GM12878 (cell line): ENCODE data around the gene GLIPR2. TPM values are rescaled to one million over a fixed set of nuclear protein-coding genes. Genes with fewer than 3 reads are reported as not detected.

Experiments
- ATAC-seq: fragments of 200-7000 bp; cut with Tn5 transposase; 3 replicates; pipeline ENCODE4 v1.9.1; 2020; ENCODE audit warnings: mild to moderate bottlenecking, moderate library complexity
- BruUV-seq: library from RNA; stranded (reverse); fragments of 400-500 nt; replicated peaks from 2 replicates; lab custom pipeline; 2021; lab: Mats Ljungman, UMichigan
- CTCF ChIA-PET: fragments of 300-600 bp; sonication (Branson Sonifier 250); formaldehyde crosslinking; extraction: SDS; loops from one replicate; lab custom pipeline; 2021; ENCODE audit warnings: inconsistent platforms; lab: Yijun Ruan, JAX
- POLR2A ChIA-PET: fragments of 350-600 bp; formaldehyde crosslinking; extraction: SDS; loops from one replicate; lab custom pipeline; 2021; ENCODE audit warnings: inconsistent platforms; lab: Charles Lee
- RAD21 ChIA-PET: fragments of 300-600 bp; sonication (Branson Sonifier 250); formaldehyde crosslinking; loops from one replicate; lab custom pipeline; 2023; ENCODE audit warnings: antibody characterized with exemption; ENCODE audit not compliant: unreplicated experiment; lab: Charles Lee
- SMC1A ChIA-PET: fragments of 300-600 bp; sonication (Branson Sonifier 250); formaldehyde crosslinking; loops from one replicate; lab custom pipeline; 2023; ENCODE audit not compliant: unreplicated experiment, uncharacterized antibody; lab: Charles Lee
- DNase-seq: peaks from one replicate; pipeline ENCODE4 v3.0.0-alpha.2; 2011; ENCODE audit warnings: low read depth, low spot score
- FAIRE-seq: peaks from 3 replicates; lab custom pipeline; 2011; peaks lifted over from hg19 to GRCh38; lab: Jason Lieb, UNC
- H2AFZ ChIP-seq: 2 replicates; pipeline ENCODE4 v1.6.0; 2011; ENCODE audit warnings: low read depth, low read length, control low read depth; ENCODE audit not compliant: control insufficient read depth
- H3K27ac ChIP-seq: 2 replicates; pipeline ENCODE4 v1.5.1; 2011; ENCODE audit warnings: control low read depth; ENCODE audit not compliant: control insufficient read depth, insufficient read depth
- H3K27me3 ChIP-seq, 2 experiments: replicated peaks in 1 of 2; 2 replicates each; pipeline versions ENCODE4 v1.6.0 to v1.6.1; 2011; ENCODE audit warnings: low read length in 1 of 2; ENCODE audit not compliant: control insufficient read depth in 2 of 2, insufficient read depth in 2 of 2
- H3K36me3 ChIP-seq, 2 experiments: 2 replicates each; pipeline ENCODE4 v1.5.1; 2011; ENCODE audit warnings: low read length in 1 of 2; ENCODE audit not compliant: control insufficient read depth in 2 of 2, insufficient read depth in 2 of 2
- H3K4me1 ChIP-seq: 2 replicates; pipeline ENCODE4 v1.6.1; 2011; ENCODE audit warnings: mild to moderate bottlenecking, low read length, moderate library complexity, mixed read lengths; ENCODE audit not compliant: control insufficient read depth, insufficient read depth
- H3K4me2 ChIP-seq: 2 replicates; pipeline ENCODE4 v1.6.0; 2011; ENCODE audit warnings: control low read depth; ENCODE audit not compliant: control insufficient read depth, insufficient read depth
- H3K4me3 ChIP-seq: fragments of 200-600 bp; sonication (generic); 2 replicates; pipeline ENCODE4 v1.5.1; 2016
- H3K79me2 ChIP-seq: 2 replicates; pipeline ENCODE4 v1.6.0; 2011; ENCODE audit warnings: low read length; ENCODE audit not compliant: control insufficient read depth, insufficient read depth
- H3K9ac ChIP-seq: 2 replicates; pipeline ENCODE4 v1.8.0; 2011; ENCODE audit warnings: low read length, control low read depth, mixed read lengths; ENCODE audit not compliant: control insufficient read depth, insufficient read depth
- H3K9me3 ChIP-seq: replicated peaks from 3 replicates; pipeline ENCODE4 v1.5.1; 2011; ENCODE audit warnings: mild to moderate bottlenecking, low read length; ENCODE audit not compliant: control insufficient read depth, insufficient read depth
- H4K20me1 ChIP-seq: 2 replicates; pipeline ENCODE4 v1.6.0; 2011; ENCODE audit not compliant: control insufficient read depth, insufficient read depth
- BMI1 ChIP-seq: fragments of 450-650 bp; IDR thresholded peaks from 2 replicates; pipeline ENCODE4 v1.6.1; 2016; ENCODE audit warnings: mild to moderate bottlenecking, moderate library complexity, borderline replicate concordance
- CHD2 ChIP-seq: IDR thresholded peaks from 2 replicates; pipeline ENCODE4 v1.6.1; 2011; ENCODE audit warnings: low read depth, low read length, improper control_type of control experiment, borderline replicate concordance
- NR2F1 ChIP-seq: fragments of 450-650 bp; conservative IDR thresholded peaks from 2 replicates; pipeline ENCODE4 v1.6.1; 2017; ENCODE audit warnings: mild to moderate bottlenecking
- TCF7 ChIP-seq: IDR thresholded peaks from 2 replicates; pipeline ENCODE4 v1.6.1; 2014; ENCODE audit warnings: antibody characterized with exemption, borderline replicate concordance
- WGBS: methylation state at CpG from one replicate; pipeline ENCODE4 v1.1.6; 2016; ENCODE audit warnings: low lambda C conversion rate; ENCODE audit not compliant: insufficient replicate concordance, insufficient coverage; ENCODE audit errors: missing lambda C conversion rate; 5-methylcytosine and 5-hydroxymethylcytosine counted together
- in situ Hi-C: fragments of 300-500 bp; cut with MboI; formaldehyde crosslinking; loops from 9 replicates; pipeline ENCODE4 v1.14.3; 2018; ENCODE audit warnings: mixed read lengths
- intact Hi-C: fragments of 100-400 bp; cut with micrococcal nuclease; formaldehyde crosslinking; loops from one replicate; pipeline ENCODE4 v1.14.2; 2022; ENCODE audit not compliant: unreplicated experiment
- polyA plus RNA-seq, 11 experiments: library from polyadenylated mRNA; depleted of rRNA in 4 of 11; unstranded in 6 of 11; stranded (reverse) in 5 of 11; fragments of >200 nt; fragmentation: Nextera tagmentation in 4 of 11; fragmentation: Illumina TruSeq in 1 of 11; extraction: Ambion mirVana in 4 of 11; extraction: Trizol in 1 of 11; gene quantifications; 1 replicate in 1 of 11; 2 replicates in 10 of 11; pipeline versions ENCODE4 v1.2.1 to v1.2.3, GENCODE V29; 2011 to 2016; ENCODE audit warnings: inconsistent platforms in 2 of 11, missing spikeins in 2 of 11, low read depth in 1 of 11
- total RNA-seq, 4 experiments: library from RNA; depleted of rRNA in 3 of 4; stranded (reverse); fragments of >200 nt in 3 of 4; fragmentation: Illumina TruSeq in 1 of 4; extraction: Trizol in 1 of 4; gene quantifications; 2 replicates each; pipeline versions ENCODE4 v1.2.1 to v1.2.3, GENCODE V29; 2013 to 2021
- TF ChIP-seq, protein P1 (sequence below): fragments of 450-650 bp; IDR thresholded peaks from 2 replicates; pipeline ENCODE4 v1.6.1; 2014; ENCODE audit warnings: mild to moderate bottlenecking

GLIPR2 gene
- total and polyA plus RNA-seq, 10 of the 15 experiments (the other 5 are each of a cell fraction or from before 2014, with no cell fraction given) = 0.41 to 3.5 (median 2.2) TPM

DNA sequence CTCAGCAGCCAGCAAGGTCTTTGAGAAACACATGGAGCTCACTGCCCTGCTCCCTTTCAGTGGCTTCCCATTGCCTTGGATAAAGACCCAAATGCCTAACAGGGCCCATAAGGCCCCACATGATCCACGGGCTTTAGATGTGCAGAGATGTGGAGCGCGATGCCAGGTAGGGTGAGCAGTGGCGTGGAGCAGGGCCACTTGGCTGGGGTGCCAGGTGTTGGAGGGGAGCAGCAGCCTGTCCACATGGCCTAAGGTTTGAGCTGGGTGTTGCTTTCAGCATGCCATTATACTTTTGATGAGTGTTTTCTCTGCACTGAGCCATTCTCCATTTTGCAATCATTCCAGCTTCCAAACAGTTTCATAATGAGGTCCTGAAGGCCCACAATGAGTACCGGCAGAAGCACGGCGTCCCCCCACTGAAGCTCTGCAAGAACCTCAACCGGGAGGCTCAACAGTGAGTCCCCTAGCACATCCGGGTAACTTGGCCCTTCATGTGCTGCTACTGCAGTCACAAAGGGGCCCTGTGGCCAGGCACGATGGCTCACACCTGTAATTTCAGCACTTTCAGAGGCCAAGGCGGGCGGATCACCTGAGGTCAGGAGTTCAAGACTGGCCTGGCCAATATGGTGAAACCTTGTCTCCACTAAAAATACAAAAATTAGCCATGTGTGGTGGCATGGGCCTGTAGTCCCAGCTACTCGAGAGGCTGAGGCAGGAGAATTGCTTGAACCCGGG, 11.1 kb downstream of the GLIPR2 start:
- Histone ChIP-seq H3K9me3 (peaks cover 4% of the 10 kb centered on the region; the same call in 1 of the 3 replicates), H3K79me2 (no peaks in the 10 kb centered on the region), H2AFZ (no peak overlapping the region), H3K9ac (no peak overlapping the region), H3K4me1 (peaks cover 70% of the 10 kb centered on the region), H4K20me1 (no peaks in the 10 kb centered on the region), H3K27ac (no peak overlapping the region), H3K36me3 (no peaks in the 10 kb centered on the region), H3K4me2 (no peak overlapping the region), H3K4me3 (no peak overlapping the region), H3K27me3 (no peaks in the 10 kb centered on the region)
- DNase-seq (no peak), ATAC-seq (no peak), FAIRE-seq (no peak)
- intact Hi-C loops = no loop called here
- BruUV-seq = no TSS peak
- WGBS = 72% methylated on average over 14 of the region's 14 CpGs
- ChIA-PET CTCF (interaction anchor here (1.2 to 1.6 kb wide), 3 partner anchors 16 to 46 kb away, joined by 3 to 5 read pairs (median 4); no protein-coding TSS in a partner anchor), POLR2A (no interaction called here), SMC1A (interaction anchor here (1.5 kb wide), 2 partner anchors 21 to 44 kb away, joined by 3 to 5 read pairs; partner anchors contain the start of gene CCIN), RAD21 (no interaction called here)
- in situ Hi-C loops = no loop called here
- TF ChIP-seq CHD2 = no peak
- TF ChIP-seq BMI1 = no peak
- TF ChIP-seq TCF7 = no peak
- TF ChIP-seq, protein P1, sequence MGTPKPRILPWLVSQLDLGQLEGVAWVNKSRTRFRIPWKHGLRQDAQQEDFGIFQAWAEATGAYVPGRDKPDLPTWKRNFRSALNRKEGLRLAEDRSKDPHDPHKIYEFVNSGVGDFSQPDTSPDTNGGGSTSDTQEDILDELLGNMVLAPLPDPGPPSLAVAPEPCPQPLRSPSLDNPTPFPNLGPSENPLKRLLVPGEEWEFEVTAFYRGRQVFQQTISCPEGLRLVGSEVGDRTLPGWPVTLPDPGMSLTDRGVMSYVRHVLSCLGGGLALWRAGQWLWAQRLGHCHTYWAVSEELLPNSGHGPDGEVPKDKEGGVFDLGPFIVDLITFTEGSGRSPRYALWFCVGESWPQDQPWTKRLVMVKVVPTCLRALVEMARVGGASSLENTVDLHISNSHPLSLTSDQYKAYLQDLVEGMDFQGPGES = no peak
- TF ChIP-seq NR2F1 = no peak
